ENCODE data around the gene BTAF1. TPM values are rescaled to one million over a fixed set of nuclear protein-coding genes. Genes with fewer than 3 reads are reported as not detected.

The BTAF1 gene
- total and polyA plus RNA-seq, 9 donors, result 13.0 to 50.7 (median 38.9) TPM

- WGBS, 3 donors, result 74 to 91% (median 89%) methylated on average over 3 of the region's 3 CpGs
- no peaks in the 10 kb centered on the region for H3K36me3 ChIP-seq
- H3K27ac ChIP-seq, result no peak overlapping the region
- intact Hi-C loops (cut with DNase I), result no loop called here
- no peak overlapping the region for H3K4me3 ChIP-seq
- no peaks in the 10 kb centered on the region for H3K9me3 ChIP-seq
- TF ChIP-seq EP300 (IDR thresholded peaks at IDR 0.05) (no peak), CTCF (IDR thresholded peaks at IDR 0.05) (no peak), POLR2A (IDR thresholded peaks at IDR 0.05) (no peak)
- no peaks in the 10 kb centered on the region for H3K4me1 ChIP-seq (ENCODE audit: insufficient read depth)
- no peaks in the 10 kb centered on the region for H3K27me3 ChIP-seq
- DNase-seq, result no peak
Observed at GRCh38 chr10:91896212-91896756, 27.3 kb upstream of the BTAF1 start.

- no peaks in the 10 kb centered on the region for H3K4me1 ChIP-seq (ENCODE audit: insufficient read depth)
- DNase-seq, result no peak
- TF ChIP-seq CTCF (IDR thresholded peaks at IDR 0.05) (no peak), EP300 (IDR thresholded peaks at IDR 0.05) (no peak), POLR2A (IDR thresholded peaks at IDR 0.05) (no peak)
- H3K27ac ChIP-seq, result no peak overlapping the region
- H3K36me3 ChIP-seq, result no peaks in the 10 kb centered on the region
- H3K27me3 ChIP-seq, result no peaks in the 10 kb centered on the region
- no peaks in the 10 kb centered on the region for H3K9me3 ChIP-seq
- no peak overlapping the region for H3K4me3 ChIP-seq
- WGBS, 3 donors, result 61 to 71% (median 69%) methylated on average over 8 of the region's 8 CpGs
- intact Hi-C loops (cut with DNase I), result no loop called here
Observed at GRCh38 chr10:91897421-91897820, 26.1 kb upstream of the BTAF1 start.

- H3K9me3 ChIP-seq, result no peaks in the 10 kb centered on the region
- WGBS, 3 donors, result 1 to 4% (median 2%) methylated on average over 2 of the region's 2 CpGs
- no peaks in the 10 kb centered on the region for H3K36me3 ChIP-seq
- no peak for TF ChIP-seq CTCF (IDR thresholded peaks at IDR 0.05)
- TF ChIP-seq POLR2A (IDR thresholded peaks at IDR 0.05), result no peak
- no peak for TF ChIP-seq EP300 (IDR thresholded peaks at IDR 0.05)
- H3K27me3 ChIP-seq, result no peaks in the 10 kb centered on the region
- no peaks in the 10 kb centered on the region for H3K4me1 ChIP-seq (ENCODE audit: insufficient read depth)
- peak in 1 of 5 donors; percentile 38 for DNase-seq
- intact Hi-C loops (cut with DNase I), result loop anchor here in 1 of 4 donors (10.0 kb wide), 1 partner anchor 117 kb away; no protein-coding TSS in a partner anchor
- no peak overlapping the region for H3K4me3 ChIP-seq
- no peak overlapping the region for H3K27ac ChIP-seq
Observed at GRCh38 chr10:91901784-91902677, 21.5 kb upstream of the BTAF1 start.

- intact Hi-C loops (cut with DNase I), result loop anchor here in 1 of 4 donors (10.0 kb wide), 1 partner anchor 122 kb away; no protein-coding TSS in a partner anchor
- no peak for DNase-seq
- Histone ChIP-seq H3K36me3 (no peaks in the 10 kb centered on the region), H3K27ac (no peak overlapping the region), H3K9me3 (no peaks in the 10 kb centered on the region), H3K27me3 (no peaks in the 10 kb centered on the region), H3K4me1 (ENCODE audit: insufficient read depth) (no peaks in the 10 kb centered on the region), H3K4me3 (no peak overlapping the region)
- TF ChIP-seq POLR2A (IDR thresholded peaks at IDR 0.05) (no peak), EP300 (IDR thresholded peaks at IDR 0.05) (no peak), CTCF (IDR thresholded peaks at IDR 0.05) (no peak)
- WGBS, 3 donors, result 87 to 89% (median 87%) methylated on average over 5 of the region's 5 CpGs
Observed at GRCh38 chr10:91907033-91907594, 16.5 kb upstream of the BTAF1 start.
